Subcutaneous abdominal adipose tissue (tissue), 5 donors: Measurements from ENCODE around the gene GSX1.

ENCODE experiments used
- H3K27ac ChIP-seq: one replicate; pipeline ENCODE4 v1.7.0; 2013; ENCODE audit warnings: low read depth, mild to moderate bottlenecking, inconsistent platforms, low read length, moderate library complexity
- H3K27me3 ChIP-seq, 5 donors: one replicate each; pipeline ENCODE4 v1.7.0; 2013; ENCODE audit warnings: low read length in 5 of 5, inconsistent platforms in 1 of 5; ENCODE audit not compliant: control insufficient read depth in 5 of 5, insufficient read depth in 4 of 5
- H3K36me3 ChIP-seq, 5 donors: one replicate each; pipeline ENCODE4 v1.7.0; 2013; ENCODE audit warnings: low read length in 5 of 5; ENCODE audit not compliant: control insufficient read depth in 5 of 5, insufficient read depth in 5 of 5
- H3K4me1 ChIP-seq, 5 donors: one replicate each; pipeline ENCODE4 v1.7.0; 2013; ENCODE audit warnings: low read length in 5 of 5, mild to moderate bottlenecking in 3 of 5, moderate library complexity in 1 of 5; ENCODE audit not compliant: control insufficient read depth in 5 of 5, insufficient read depth in 5 of 5
- H3K4me3 ChIP-seq, 5 donors: one replicate each; pipeline ENCODE4 v1.7.0; 2013; ENCODE audit warnings: low read length in 5 of 5, low read depth in 1 of 5
- H3K9ac ChIP-seq, 5 donors: one replicate each; pipeline ENCODE4 v1.7.0; 2013; ENCODE audit warnings: low read length in 5 of 5, mild to moderate bottlenecking in 4 of 5, moderate library complexity in 3 of 5
- H3K9me3 ChIP-seq, 5 donors: one replicate each; pipeline ENCODE4 v1.7.0; 2013; ENCODE audit warnings: low read length in 5 of 5; ENCODE audit not compliant: control insufficient read depth in 5 of 5
- donor health status: healthy.
- donor health status: healthy.
- donor health status: healthy.
- donor health status: healthy.
- donor health status: healthy.

GSX1 gene

GRCh38 chr13:27775943-27776342 lies 16.3 kb upstream of the GSX1 start:
- Histone ChIP-seq H3K36me3 (no peaks in the 10 kb centered on the region), H3K9ac (no peak overlapping the region), H3K9me3 (no peaks in the 10 kb centered on the region), H3K4me1 (no peaks in the 10 kb centered on the region), H3K4me3 (no peak overlapping the region), H3K27ac (no peak overlapping the region), H3K27me3 (peaks cover 8 to 17% (median 12%) of the 10 kb centered on the region in 5 donors)

GRCh38 chr13:27782151-27782550 lies 10.1 kb upstream of the GSX1 start:
- Histone ChIP-seq H3K9me3 (no peaks in the 10 kb centered on the region), H3K4me3 (no peak overlapping the region), H3K36me3 (no peaks in the 10 kb centered on the region), H3K27ac (no peak overlapping the region), H3K9ac (no peak overlapping the region), H3K4me1 (no peaks in the 10 kb centered on the region), H3K27me3 (peaks cover 6 to 32% (median 14%) of the 10 kb centered on the region in 5 donors)

GRCh38 chr13:27783111-27783510 lies 9.2 kb upstream of the GSX1 start:
- no peaks in the 10 kb centered on the region for H3K36me3 ChIP-seq
- H3K9me3 ChIP-seq = no peaks in the 10 kb centered on the region
- no peak overlapping the region for H3K27ac ChIP-seq
- H3K27me3 ChIP-seq = peaks cover 6 to 38% (median 17%) of the 10 kb centered on the region in 5 donors
- no peak overlapping the region for H3K4me3 ChIP-seq
- no peaks in the 10 kb centered on the region for H3K4me1 ChIP-seq
- H3K9ac ChIP-seq = no peak overlapping the region

- no peak overlapping the region for H3K9ac ChIP-seq
These were observed 4.0 kb upstream of the GSX1 start for GRCh38 chr13:27788271-27788670.

GRCh38 chr13:27789153-27789494 lies 3.2 kb upstream of the GSX1 start:
- Histone ChIP-seq H3K27me3 (peaks cover 47 to 73% (median 53%) of the 10 kb centered on the region in 5 donors), H3K4me3 (no peak overlapping the region), H3K9ac (no peak overlapping the region)

More at GRCh38 chr13:27788271-27788670, 4.0 kb upstream of the GSX1 start:
- no peak overlapping the region for H3K27ac ChIP-seq
- H3K27me3 ChIP-seq = peaks cover 43 to 68% (median 47%) of the 10 kb centered on the region in 5 donors
- no peaks in the 10 kb centered on the region for H3K36me3 ChIP-seq
- H3K9me3 ChIP-seq = peaks cover 0 to 2% (median 0%) of the 10 kb centered on the region in 5 donors
- no peak overlapping the region for H3K4me3 ChIP-seq
- peaks cover 0 to 32% (median 21%) of the 10 kb centered on the region in 5 donors for H3K4me1 ChIP-seq

GRCh38 chr13:27789495-27790303 lies 2.6 kb upstream of the GSX1 start:
- Histone ChIP-seq H3K27me3 (peaks cover 49 to 77% (median 57%) of the 10 kb centered on the region in 5 donors), H3K4me1 (peaks cover 0 to 32% (median 21%) of the 10 kb centered on the region in 5 donors), H3K4me3 (no peak overlapping the region), H3K9ac (no peak overlapping the region), H3K36me3 (no peaks in the 10 kb centered on the region), H3K9me3 (peaks cover 0 to 3% (median 0%) of the 10 kb centered on the region in 5 donors), H3K27ac (no peak overlapping the region)

More at GRCh38 chr13:27789153-27789494, 3.2 kb upstream of the GSX1 start:
- Histone ChIP-seq H3K36me3 (no peaks in the 10 kb centered on the region), H3K27ac (no peak overlapping the region), H3K9me3 (peaks cover 0 to 3% (median 0%) of the 10 kb centered on the region in 5 donors), H3K4me1 (peaks cover 0 to 32% (median 21%) of the 10 kb centered on the region in 5 donors)

- H3K9ac ChIP-seq = no peak overlapping the region
- no peak overlapping the region for H3K27ac ChIP-seq
- H3K9me3 ChIP-seq = peaks cover 0 to 3% (median 0%) of the 10 kb centered on the region in 5 donors
- H3K4me1 ChIP-seq = peaks cover 0 to 32% (median 21%) of the 10 kb centered on the region in 5 donors
- H3K36me3 ChIP-seq = no peaks in the 10 kb centered on the region
- H3K27me3 ChIP-seq = peaks cover 57 to 82% (median 65%) of the 10 kb centered on the region in 5 donors
- H3K4me3 ChIP-seq = peak overlapping the region; percentile 39 to 61 (median 54)
These were observed 1.8 kb upstream of the GSX1 start for GRCh38 chr13:27790523-27790922.

- peak overlapping the region; percentile 39 to 61 (median 54) for H3K4me3 ChIP-seq
- no peak overlapping the region for H3K27ac ChIP-seq
- peaks cover 0 to 3% (median 0%) of the 10 kb centered on the region in 5 donors for H3K9me3 ChIP-seq
- H3K36me3 ChIP-seq = no peaks in the 10 kb centered on the region
- H3K27me3 ChIP-seq = peaks cover 65 to 87% (median 72%) of the 10 kb centered on the region in 5 donors
- no peak overlapping the region for H3K9ac ChIP-seq
- H3K4me1 ChIP-seq = peaks cover 0 to 32% (median 21%) of the 10 kb centered on the region in 5 donors
These were observed 960 bp upstream of the GSX1 start for GRCh38 chr13:27791146-27791900.

GRCh38 chr13:27791901-27792392 lies 336 bp upstream of the GSX1 start:
- H3K27me3 ChIP-seq = peaks cover 71 to 89% (median 78%) of the 10 kb centered on the region in 5 donors
- H3K9me3 ChIP-seq = peaks cover 0 to 3% (median 0%) of the 10 kb centered on the region in 5 donors
- H3K4me1 ChIP-seq = peaks cover 0 to 32% (median 21%) of the 10 kb centered on the region in 5 donors
- no peaks in the 10 kb centered on the region for H3K36me3 ChIP-seq
- H3K27ac ChIP-seq = no peak overlapping the region
- no peak overlapping the region for H3K9ac ChIP-seq
- peak overlapping the region in 3 of 5 donors; percentile 17 to 61 (median 60) for H3K4me3 ChIP-seq
